GM18526 (cell line): Measurements from ENCODE around the gene SGF29.

ENCODE experiments used
- POLR2A ChIP-seq: IDR thresholded peaks from 3 replicates; pipeline ENCODE4 v1.6.1; 2011; ENCODE audit not compliant: insufficient read length; ENCODE audit errors: extremely low read depth

The SGF29 gene

DNA sequence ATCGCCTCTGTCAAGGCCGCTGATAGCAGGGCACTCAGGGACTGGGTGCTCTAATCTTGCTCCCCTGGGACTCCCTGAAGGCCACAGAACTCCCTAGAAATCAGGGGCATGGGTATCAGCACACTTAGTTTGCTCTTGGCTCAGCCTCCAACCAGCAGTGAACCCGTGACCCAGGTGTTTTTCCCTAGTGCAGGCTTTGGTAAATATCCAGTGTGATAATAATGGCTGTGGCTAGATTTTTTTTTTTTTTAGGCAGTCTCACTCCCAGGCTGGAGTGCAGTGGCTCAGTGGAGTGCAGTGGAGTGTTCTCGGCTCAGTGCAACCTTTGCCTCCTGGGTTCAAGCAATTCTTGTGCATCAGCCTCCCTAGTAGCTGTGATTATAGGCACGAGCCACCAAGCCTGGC lies 25.3 kb upstream of the SGF29 start:
- no peak for TF ChIP-seq POLR2A

DNA sequence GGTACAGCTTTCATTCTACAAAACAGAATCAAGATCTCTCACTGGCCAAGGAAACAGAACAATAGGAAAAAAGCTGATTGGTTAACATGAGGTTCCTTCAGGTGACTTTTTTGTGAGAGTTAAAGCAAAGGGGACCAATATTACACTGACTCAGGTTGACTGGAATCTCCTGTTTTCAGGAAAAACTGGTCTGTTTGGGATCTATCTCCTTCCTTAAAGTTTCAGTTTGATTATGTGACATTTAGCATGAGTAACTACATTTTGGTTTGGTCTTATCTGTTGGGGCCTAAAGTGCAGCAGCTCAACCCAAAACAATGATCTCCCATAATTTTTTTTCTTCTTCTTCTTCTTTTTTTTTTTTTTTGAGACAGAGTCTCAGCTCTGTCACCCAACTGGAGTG lies 24.6 kb upstream of the SGF29 start:
- TF ChIP-seq POLR2A: no peak

DNA sequence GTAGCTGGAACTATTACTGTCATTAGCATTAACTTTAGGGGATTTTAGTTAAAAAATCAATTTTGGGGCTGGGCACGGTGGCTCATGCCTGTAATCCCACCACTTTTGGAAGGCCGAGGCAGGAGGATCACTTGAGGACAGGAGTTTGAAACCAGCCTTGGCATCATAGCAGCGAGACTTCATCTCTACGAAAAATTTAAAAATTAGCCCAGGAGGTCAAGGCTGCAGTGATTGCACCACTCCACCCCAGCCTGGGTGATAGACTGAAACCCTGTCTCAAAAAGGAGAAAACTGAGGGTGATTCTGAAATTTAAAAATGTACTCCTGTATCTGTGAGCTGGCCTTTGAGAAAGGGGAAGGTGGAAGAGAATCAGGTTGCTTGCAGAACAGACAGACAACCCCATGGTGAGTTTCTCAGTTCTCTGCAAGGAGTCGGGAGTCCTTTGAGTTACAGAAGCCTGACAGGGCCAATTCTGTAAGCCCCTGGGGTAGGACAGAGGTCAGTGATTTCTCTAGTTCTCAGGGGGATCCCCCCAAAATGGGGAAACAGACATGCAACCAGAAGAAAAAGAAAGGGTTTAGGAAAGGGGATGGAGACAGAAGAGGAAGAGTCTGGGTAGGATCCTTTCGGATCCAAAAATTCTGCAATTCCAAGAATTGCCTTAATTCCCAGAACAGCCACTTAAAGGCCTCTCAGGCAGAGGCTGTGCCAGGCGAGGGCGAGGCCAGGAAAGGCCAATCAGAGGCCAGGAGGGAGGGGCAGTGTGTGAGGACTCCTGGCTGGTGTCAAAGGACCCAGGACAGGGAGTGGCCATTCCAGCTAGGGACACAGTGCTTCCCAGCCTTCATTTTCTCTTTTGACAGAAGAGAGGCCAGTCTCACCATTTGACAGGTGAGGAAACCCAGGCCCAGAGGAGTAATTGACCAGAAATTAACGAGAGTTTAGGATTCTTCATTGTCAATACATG lies 21.7 kb upstream of the SGF29 start:
- TF ChIP-seq POLR2A: no peak

DNA sequence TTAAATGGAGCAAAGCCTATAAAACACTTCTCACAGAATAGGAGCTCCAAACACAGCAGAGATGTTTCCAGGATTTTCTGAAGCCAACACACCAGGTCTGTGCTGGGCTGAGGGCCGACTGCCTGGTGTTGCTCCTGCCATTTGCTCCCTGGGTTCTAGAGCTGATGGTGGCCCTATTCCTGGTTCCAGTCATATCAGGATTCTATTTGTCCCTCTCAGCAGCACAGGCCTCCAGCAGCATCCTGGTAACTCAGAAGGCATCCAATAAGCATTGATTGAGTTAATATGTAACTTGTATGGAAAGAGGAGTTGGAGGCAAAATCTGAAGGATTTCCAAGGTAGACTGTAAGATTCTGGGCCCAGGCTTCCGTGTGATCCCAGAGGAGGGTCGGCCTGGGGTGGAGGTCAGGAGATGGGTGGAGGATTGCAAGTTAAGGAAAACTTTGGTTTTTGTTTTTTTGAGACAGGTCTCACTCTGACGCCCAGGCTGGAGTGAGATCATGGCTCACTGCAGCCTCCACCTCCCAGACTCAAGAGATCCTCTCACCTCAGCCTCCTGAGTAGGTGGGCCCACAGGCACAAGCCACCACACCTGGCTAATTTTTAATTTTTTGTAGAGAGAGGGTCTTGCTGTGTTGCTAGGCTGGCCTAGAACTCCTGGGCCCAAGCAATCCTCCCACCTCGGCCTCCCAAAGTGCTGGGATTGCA lies 20.6 kb upstream of the SGF29 start:
- TF ChIP-seq POLR2A: no peak

DNA sequence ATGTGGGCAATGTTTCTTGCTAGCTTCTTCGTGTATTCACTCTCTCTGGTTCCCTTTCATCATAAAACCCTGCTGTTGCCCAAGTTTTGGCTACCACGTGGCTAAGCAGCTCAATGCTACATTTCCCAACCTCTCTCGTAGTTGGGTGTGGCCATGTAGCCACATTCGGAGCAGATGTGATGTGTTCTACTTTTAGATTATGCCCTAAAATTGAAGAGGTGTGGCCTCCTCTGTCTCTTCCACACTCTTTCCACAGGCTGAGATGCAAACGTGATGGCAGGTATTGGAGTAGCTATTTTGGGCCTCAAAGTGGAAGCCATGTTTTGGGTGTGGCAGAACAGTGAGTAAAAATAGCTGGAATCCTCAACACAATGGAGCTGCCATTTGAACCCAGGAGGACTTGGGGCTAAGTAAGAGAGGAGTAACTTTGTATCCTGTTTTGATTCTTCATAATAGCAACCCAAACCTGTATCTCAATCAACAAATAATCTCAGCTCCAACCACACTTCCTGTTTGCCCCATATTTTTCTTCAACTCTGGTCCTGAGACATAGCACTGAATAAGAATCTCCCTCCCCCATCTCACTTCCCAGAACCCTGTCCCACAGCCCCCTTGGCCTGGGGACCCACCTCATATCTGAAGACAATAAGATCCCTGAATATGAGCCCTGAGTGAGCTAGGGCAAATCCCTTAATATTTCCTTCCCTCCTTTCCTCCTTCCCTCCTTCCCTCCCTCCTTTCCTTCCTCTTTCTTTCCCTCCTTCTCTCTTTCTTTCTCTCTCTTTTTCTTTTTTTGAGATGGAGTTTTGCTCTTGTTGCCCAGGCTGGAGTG lies 19.0 kb upstream of the SGF29 start:
- TF ChIP-seq POLR2A: no peak

DNA sequence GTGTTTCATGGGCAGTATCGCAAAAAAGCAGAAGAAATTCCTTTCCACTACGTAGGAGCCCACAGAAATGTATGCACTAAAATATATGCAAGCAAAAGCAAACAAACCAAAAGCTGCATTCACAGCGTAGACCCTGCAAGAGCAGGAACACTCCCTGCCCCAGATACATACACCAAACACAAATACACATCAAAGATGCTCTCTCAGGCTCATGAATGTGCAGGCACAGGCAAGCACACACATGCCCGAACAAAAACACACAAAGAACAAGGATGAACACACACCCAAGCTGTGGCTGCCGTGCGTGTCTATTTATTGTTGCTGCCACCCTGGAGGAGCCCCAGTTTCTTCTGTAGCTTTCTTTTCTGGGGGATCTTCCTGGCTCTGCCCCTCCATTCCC lies 16.6 kb upstream of the SGF29 start:
- TF ChIP-seq POLR2A: no peak

DNA sequence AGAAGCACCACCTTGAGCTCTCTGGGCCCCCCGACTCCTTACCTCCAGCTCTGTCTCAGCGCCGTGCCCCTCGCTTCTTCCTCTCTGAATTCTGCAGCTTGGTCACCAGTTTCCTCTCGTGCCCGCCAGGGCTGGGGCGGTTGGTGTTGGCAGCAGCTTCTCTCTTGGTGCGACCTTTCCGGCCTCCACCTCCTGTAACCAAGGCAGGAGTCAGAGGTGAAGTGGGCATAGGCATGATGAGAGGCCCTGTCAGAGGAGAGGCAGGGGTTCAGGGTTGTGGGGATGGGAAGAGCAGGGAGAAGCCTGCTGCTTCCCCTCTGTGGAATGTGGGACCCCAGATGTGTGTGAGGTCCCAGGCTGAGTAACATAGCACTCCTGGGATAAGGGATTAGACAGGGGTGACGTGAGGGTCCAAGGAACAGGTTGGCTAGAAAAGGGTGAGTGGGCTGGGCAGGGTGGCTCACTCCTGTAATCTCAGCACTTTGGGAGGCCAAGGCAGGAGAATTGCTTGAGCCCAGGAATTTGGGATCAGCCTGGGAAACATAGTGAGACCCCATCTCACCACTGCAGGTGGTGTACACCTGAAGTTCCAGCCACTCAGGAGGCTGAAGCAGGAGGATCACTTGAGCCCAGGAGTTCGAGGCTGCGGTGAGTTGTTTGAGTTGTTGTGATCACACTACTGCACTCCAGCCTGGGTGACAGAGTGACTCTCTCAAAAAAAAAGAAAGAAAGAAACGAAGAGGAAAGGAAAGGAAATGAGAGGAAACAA lies 15.6 kb upstream of the SGF29 start:
- no peak for TF ChIP-seq POLR2A

DNA sequence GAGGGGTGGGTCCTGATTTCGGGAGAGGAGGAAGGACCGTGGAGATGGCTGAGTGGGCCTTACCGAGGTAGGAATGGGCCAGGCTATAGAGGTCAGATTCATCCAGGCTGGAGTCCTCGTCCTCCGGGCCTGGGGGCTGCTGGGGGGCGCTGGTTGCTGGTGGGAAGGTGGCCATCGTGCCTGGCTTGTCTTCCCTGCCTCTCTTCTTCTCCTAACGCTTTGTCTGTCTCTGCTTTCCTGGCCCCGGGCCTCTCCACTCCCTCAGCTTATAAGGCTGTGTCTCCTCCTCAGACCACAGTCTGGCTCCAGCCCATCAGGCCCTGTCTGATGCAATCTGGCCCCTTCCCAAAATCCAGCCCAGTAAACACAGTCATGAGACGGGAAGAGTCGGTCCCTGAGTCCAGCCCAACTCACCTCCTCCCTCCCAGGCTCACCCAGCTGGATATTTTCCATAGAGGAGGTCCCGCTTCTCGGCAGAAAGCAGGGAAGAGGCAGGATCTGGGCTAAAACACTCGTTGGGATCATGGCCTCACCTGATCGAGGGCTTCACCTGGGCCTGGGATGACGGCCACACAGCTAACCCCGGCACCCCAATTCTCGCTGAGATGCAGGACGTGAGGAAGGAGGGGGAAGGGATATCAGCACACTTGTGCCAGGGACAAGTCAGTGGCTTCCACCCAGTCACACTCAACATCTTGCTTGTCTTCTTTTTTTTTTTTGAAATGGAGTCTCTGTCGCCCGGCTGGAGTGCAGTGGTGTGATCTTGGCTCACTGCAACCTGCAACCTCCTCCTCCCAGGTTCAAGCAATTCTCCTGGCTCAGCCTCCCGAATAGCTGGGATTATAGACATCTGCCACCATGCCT lies 14.8 kb upstream of the SGF29 start, which contains the start of gene NUPR1:
TSS of gene NUPR1 (minus strand) at position 242 of the 864 bp plus-strand sequence. CDS start at position 175, 67 bp downstream.
- TF ChIP-seq POLR2A: no peak

DNA sequence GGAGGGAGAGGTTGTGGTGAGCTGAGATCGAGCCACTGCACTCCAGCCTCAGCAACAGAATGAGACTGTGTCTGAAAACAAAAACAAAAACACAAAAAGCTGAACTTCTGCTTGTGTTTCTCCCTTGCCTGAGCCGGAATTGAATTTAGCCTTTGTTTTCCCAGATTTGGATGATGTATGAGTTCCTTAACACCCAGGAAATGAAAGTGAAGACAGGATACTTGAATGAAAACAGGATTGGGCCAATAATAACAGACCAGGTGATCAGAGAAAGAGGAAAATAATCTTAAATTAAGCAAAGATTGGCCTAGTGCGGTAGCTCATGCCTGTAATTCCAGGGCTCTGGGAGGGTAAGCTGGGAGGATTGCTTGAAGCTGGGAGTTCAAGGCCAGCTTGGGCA lies 13.4 kb upstream of the SGF29 start:
- TF ChIP-seq POLR2A: no peak

DNA sequence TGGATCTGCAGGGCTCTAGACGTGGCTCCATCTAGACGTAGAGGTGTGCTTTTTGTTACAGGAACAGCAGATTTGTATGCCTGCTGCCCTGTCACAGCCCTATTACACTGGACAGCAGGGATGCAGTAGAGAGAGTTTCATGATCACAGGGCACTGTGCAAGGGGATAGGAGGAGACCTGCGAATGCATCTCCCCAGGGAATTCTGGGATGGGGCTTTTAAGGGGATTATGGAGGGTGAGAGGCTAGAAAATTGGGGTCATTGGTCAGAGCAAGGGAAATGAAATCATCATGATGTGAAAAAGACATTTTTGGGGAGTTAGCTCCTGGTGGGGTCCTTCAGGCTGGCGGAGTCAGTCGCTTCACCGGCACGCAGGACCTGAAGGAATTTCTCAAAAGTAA lies 11.1 kb upstream of the SGF29 start:
- TF ChIP-seq POLR2A: no peak

DNA sequence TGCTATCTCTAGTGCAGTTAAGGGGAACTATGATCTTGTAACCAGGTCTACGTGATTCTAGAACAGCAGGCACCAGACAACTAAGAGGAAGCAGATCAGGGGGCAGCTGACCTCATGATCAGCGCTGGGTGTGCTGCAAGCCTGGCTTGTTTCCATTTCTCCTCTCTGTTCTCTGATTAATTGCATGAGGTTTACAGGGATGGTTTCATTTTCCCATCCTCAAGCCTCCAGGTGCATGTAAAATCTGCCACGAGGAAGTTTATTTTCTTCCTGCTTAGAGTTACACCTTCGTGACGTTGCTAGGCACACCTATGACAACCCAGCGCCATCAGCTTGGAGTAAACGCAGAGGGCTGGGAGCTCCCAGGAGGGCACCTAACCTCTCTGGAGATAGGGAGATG lies 10.6 kb upstream of the SGF29 start:
- TF ChIP-seq POLR2A: no peak

DNA sequence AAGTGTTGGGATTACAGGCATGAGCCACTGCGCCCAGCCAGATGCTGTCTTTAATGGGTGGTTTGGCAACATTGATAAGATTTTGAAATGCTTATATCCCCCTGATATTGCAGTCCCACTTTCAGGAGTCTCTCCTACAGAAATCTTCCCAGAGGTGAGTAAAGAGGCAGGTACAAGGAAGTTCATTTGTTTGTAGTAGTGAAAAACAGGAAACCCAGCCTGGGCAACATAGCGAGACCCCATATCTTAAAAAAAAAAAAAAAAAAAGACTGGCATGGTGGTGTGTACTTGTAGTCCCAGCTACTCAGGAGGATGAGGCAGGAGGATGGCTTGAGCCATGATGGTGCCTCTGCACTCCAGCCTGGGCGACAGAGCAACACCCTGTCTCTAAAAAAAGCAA lies 8.7 kb upstream of the SGF29 start:
- TF ChIP-seq POLR2A: no peak

DNA sequence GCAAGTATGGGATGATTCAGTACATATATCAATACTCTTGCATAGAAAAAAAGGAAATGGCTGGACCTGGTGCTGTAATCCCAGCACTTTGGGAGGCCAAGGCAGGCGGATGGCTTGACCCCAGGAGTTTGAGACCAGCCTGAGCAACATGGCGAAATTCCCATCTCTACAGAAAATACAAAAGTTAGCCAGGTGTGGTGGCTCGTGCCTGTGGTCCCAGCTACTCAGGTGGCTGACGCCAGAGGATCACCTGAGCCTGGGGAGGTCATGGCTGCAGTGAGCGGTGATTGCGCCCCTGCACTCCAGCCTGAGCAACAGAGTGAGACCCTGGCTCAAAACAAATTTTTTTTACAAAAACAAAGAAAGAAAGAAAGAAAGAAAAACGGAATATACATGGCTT lies 7.1 kb upstream of the SGF29 start:
- no peak for TF ChIP-seq POLR2A
